ENCODE measurements around the gene SECISBP2.

DNA sequence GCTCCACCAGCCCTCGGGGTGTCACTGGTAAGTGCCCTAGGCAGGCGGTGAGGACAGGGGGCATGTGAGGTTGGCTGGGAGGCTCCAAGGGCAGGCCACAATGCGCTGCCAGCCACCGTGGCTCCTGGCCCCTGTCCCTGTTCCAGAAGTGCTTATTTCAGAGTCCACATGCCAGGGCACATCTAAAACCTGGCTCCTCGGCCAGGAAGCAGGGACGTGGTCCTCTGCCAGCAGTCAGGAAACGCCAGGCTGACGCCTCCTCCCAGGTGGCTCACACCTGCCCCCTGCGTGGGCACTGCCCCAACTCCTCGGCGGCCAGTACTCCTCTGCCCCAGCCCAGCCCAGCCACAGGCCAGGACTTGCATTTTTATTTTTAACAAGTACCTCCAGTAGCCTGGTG, 68.5 kb downstream of the SECISBP2 start:
- TF ChIP-seq, protein P1, sequence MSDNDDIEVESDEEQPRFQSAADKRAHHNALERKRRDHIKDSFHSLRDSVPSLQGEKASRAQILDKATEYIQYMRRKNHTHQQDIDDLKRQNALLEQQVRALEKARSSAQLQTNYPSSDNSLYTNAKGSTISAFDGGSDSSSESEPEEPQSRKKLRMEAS (IDR thresholded peaks at IDR 0.05): no peak
- TF ChIP-seq TAF1 (IDR thresholded peaks at IDR 0.05; ENCODE audit: low read depth) (no peak), TCF12 (IDR thresholded peaks at IDR 0.05; ENCODE audit: low read depth) (no peak), CREB1 (IDR thresholded peaks at IDR 0.05; ENCODE audit: low read depth) (no peak), NFIC (IDR thresholded peaks at IDR 0.05) (no peak)

Data from Ishikawa (cell line).